ENCODE data around the gene ARHGAP21. TPM values are rescaled to one million over a fixed set of nuclear protein-coding genes. Genes with fewer than 3 reads are reported as not detected.

The ARHGAP21 gene
- total and polyA plus RNA-seq, 4 donors, result 18.8 to 138 (median 46.1) TPM

DNA sequence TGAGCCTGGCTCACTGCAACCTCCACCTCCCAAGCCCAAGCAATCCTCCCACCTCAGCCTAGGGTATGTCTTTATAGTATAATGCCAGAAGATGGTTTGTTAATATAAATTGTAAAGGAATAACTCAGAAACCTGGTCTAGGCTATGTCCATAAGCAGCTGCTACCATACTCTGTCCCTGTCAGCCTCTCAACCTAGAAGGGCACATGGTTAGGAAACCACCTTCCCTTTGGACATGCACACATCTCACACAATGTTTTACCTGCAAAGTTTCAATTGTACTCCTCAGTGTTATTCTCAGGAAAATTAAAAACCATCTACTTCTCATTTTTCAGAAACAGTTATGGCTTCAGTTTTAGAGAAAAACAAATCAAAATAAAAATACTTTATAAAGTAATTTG is 40.1 kb downstream of the ARHGAP21 start:
- H3K36me3 ChIP-seq (ENCODE audit: control insufficient read depth in 4 of 4, insufficient read depth in 4 of 4, low read length in 4 of 4), result peaks cover 0 to 5% (median 3%) of the 10 kb centered on the region in 4 donors

DNA sequence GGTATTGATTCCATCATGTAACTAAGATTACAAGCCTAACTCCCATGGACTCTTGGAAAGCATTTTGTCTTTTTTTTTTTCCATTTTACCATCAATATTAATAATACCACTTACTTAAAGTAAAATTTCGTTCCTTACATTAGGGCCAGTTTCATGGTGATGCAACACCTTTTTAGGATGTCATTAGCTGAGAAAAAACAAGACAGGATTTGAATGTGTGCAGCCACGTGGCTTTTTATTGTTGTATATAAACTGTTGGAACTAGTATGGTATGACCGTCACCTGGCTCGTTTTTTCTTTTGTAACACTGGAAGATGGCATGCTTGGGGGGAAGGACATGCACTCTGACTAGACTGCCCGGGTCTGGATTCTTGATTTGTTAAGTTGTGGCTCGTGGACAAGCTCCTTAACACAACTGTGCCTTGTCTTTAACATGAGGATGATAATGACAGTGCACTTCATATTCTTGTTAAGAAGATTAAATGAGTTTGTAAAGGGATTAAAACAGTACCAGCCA is 42.1 kb downstream of the ARHGAP21 start:
- ATAC-seq (ENCODE audit: insufficient read depth, low FRiP score) (no peak), DNase-seq (peak in 1 of 3 donors; percentile 30)
- 62 to 66% methylated on average over 6 of the region's 6 CpGs for WGBS, 2 donors
- H3K4me3 ChIP-seq, result no peak overlapping the region
- no peaks in the 10 kb centered on the region for H3K27me3 ChIP-seq (ENCODE audit: control insufficient read depth in 3 of 3, insufficient read depth in 3 of 3, low read length in 2 of 3)
- H3K36me3 ChIP-seq (ENCODE audit: control insufficient read depth in 4 of 4, insufficient read depth in 4 of 4, low read length in 4 of 4), result peaks cover 0 to 6% (median 2%) of the 10 kb centered on the region in 4 donors
- TF ChIP-seq, protein P1, sequence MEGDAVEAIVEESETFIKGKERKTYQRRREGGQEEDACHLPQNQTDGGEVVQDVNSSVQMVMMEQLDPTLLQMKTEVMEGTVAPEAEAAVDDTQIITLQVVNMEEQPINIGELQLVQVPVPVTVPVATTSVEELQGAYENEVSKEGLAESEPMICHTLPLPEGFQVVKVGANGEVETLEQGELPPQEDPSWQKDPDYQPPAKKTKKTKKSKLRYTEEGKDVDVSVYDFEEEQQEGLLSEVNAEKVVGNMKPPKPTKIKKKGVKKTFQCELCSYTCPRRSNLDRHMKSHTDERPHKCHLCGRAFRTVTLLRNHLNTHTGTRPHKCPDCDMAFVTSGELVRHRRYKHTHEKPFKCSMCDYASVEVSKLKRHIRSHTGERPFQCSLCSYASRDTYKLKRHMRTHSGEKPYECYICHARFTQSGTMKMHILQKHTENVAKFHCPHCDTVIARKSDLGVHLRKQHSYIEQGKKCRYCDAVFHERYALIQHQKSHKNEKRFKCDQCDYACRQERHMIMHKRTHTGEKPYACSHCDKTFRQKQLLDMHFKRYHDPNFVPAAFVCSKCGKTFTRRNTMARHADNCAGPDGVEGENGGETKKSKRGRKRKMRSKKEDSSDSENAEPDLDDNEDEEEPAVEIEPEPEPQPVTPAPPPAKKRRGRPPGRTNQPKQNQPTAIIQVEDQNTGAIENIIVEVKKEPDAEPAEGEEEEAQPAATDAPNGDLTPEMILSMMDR (IDR thresholded peaks at IDR 0.05; ENCODE audit: control extremely low read depth, extremely low read depth), result no peak
- H3K9me3 ChIP-seq (ENCODE audit: control insufficient read depth in 4 of 4, insufficient read depth in 3 of 4, low read length in 3 of 4), result peaks cover 0 to 4% (median 0%) of the 10 kb centered on the region in 4 donors
- no peak overlapping the region for H3K9ac ChIP-seq (ENCODE audit: insufficient read depth in 1 of 2, low read length in 2 of 2)
- peaks cover 0 to 17% (median 12%) of the 10 kb centered on the region in 5 donors for H3K4me1 ChIP-seq (ENCODE audit: control insufficient read depth in 5 of 5, insufficient read depth in 5 of 5, low read length in 5 of 5)
- no peak overlapping the region for H3K27ac ChIP-seq (ENCODE audit: low read depth in 1 of 2, low read length in 1 of 2)

More for the DNA sequence above, 40.1 kb downstream of the ARHGAP21 start:
- no peak overlapping the region for H3K9ac ChIP-seq (ENCODE audit: insufficient read depth in 1 of 2, low read length in 2 of 2)
- no peak overlapping the region for H3K27ac ChIP-seq (ENCODE audit: low read depth in 1 of 2, low read length in 1 of 2)
- TF ChIP-seq, protein P1 (IDR thresholded peaks at IDR 0.05; ENCODE audit: control extremely low read depth, extremely low read depth), result no peak
- ATAC-seq (ENCODE audit: insufficient read depth, low FRiP score) (no peak), DNase-seq (no peak)
- peaks cover 0 to 22% (median 12%) of the 10 kb centered on the region in 5 donors for H3K4me1 ChIP-seq (ENCODE audit: control insufficient read depth in 5 of 5, insufficient read depth in 5 of 5, low read length in 5 of 5)
- H3K27me3 ChIP-seq (ENCODE audit: control insufficient read depth in 3 of 3, insufficient read depth in 3 of 3, low read length in 2 of 3), result no peaks in the 10 kb centered on the region
- peaks cover 0 to 4% (median 0%) of the 10 kb centered on the region in 4 donors for H3K9me3 ChIP-seq (ENCODE audit: control insufficient read depth in 4 of 4, insufficient read depth in 3 of 4, low read length in 3 of 4)
- H3K4me3 ChIP-seq, result no peak overlapping the region

DNA sequence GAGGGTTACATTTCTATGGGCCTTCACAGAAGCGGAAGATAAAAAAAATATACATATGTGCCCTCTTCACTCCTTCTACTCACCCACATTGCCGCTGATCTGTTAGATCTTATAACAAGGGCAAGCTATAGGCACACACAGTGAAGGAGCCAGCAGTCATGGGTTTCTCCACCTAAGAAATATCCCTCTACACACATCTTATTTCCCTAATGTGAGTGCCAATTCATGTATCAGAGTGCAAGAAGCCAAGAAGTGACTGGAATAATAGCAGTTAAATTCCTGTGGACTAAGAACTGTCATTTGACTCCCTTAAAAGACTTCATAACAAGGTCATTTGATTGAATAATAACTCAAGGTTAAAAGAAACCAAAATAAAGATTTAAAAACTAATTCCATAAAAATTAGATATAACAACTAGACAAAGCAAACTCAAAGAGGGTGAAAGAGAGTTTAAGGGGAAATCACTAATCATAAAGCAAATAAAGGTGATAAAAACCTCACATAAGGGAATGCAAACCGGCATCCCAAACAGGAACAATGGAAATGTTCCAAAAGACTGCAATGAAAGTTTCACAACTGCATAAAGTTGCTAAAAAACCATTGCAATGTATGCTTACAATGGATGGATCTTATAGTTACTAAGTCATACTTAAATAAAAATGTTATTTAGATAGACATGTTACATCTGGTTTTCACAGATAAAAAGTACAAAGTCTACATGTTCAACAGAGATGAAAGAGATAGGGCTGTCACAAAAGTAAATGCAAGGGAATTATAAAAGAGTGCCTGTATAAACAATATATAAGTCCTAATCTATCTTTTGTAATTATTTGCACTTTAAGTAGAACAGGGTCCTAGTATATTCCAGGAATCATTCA is 42.8 kb downstream of the ARHGAP21 start:
- Histone ChIP-seq H3K4me3 (no peak overlapping the region), H3K9ac (ENCODE audit: insufficient read depth in 1 of 2, low read length in 2 of 2) (no peak overlapping the region), H3K36me3 (ENCODE audit: control insufficient read depth in 4 of 4, insufficient read depth in 4 of 4, low read length in 4 of 4) (peaks cover 0 to 6% (median 1%) of the 10 kb centered on the region in 4 donors), H3K4me1 (ENCODE audit: control insufficient read depth in 5 of 5, insufficient read depth in 5 of 5, low read length in 5 of 5) (peaks cover 0 to 17% (median 12%) of the 10 kb centered on the region in 5 donors), H3K27me3 (ENCODE audit: control insufficient read depth in 3 of 3, insufficient read depth in 3 of 3, low read length in 2 of 3) (no peaks in the 10 kb centered on the region), H3K27ac (ENCODE audit: low read depth in 1 of 2, low read length in 1 of 2) (peak overlapping the region in 1 of 2 donors; percentile 66), H3K9me3 (ENCODE audit: control insufficient read depth in 4 of 4, insufficient read depth in 3 of 4, low read length in 3 of 4) (peaks cover 0 to 4% (median 0%) of the 10 kb centered on the region in 4 donors)
- ATAC-seq (ENCODE audit: insufficient read depth, low FRiP score) (no peak), DNase-seq (peak in 2 of 3 donors; percentile 46 to 52)
- WGBS, 2 donors, result 65 to 68% methylated on average over 3 of the region's 3 CpGs
- TF ChIP-seq, protein P1 (IDR thresholded peaks at IDR 0.05; ENCODE audit: control extremely low read depth, extremely low read depth), result no peak

Data from lung (tissue), 12 donors.